AG09309 (cell line): Measurements from ENCODE around the gene BAIAP2.

Experiments
- DNase-seq: peaks from one replicate; pipeline ENCODE4 v3.0.0-alpha.2; 2010; ENCODE audit warnings: low read depth
- H3K4me3 ChIP-seq: 2 replicates; pipeline ENCODE4 v1.5.1; 2011; ENCODE audit warnings: mild to moderate bottlenecking, low read depth, low read length, moderate library complexity; ENCODE audit not compliant: control insufficient read depth
- CTCF ChIP-seq: IDR thresholded peaks from 2 replicates; pipeline ENCODE4 v1.5.1; 2011; ENCODE audit warnings: mild to moderate bottlenecking, low read depth, low read length, inconsistent platforms; ENCODE audit not compliant: insufficient read depth, control insufficient read depth; ENCODE audit errors: missing control alignments

The BAIAP2 gene

GRCh38 chr17:81034779-81035520 is at the start of gene BAIAP2:
TSS of gene BAIAP2 (plus strand) at chr17:81035151. CDS start at chr17:81035255, 104 bp downstream.
- no peak for TF ChIP-seq CTCF
- DNase-seq = peak; percentile 59
- H3K4me3 ChIP-seq = peak within 1 kb of the TSS; percentile 70

DNA sequence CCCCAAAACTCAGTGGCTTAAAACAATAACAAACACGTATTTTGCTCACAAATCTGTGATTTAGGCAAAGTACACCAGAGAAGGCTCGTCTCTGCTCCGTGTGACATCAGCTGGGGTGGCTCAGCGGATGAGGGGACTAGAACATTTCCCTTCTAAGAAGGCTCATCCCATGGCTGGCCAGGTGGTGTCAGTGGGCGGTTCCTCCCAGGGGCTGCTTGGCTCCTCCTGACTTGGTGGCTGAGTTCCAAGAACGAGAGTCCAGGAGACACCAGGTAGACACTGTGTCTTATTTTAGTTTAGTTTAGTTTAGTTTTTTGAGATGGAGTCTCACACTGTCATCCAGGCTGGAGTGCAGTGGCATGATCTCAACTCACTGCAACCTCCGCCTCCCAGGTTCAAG is 48.9 kb upstream of the BAIAP2 start:
- DNase-seq = no peak
- no peak overlapping the region for H3K4me3 ChIP-seq
- no peak for TF ChIP-seq CTCF

GRCh38 chr17:80986816-80987475 is 48.0 kb upstream of the BAIAP2 start:
- no peak for DNase-seq
- no peak overlapping the region for H3K4me3 ChIP-seq
- TF ChIP-seq CTCF = no peak

DNA sequence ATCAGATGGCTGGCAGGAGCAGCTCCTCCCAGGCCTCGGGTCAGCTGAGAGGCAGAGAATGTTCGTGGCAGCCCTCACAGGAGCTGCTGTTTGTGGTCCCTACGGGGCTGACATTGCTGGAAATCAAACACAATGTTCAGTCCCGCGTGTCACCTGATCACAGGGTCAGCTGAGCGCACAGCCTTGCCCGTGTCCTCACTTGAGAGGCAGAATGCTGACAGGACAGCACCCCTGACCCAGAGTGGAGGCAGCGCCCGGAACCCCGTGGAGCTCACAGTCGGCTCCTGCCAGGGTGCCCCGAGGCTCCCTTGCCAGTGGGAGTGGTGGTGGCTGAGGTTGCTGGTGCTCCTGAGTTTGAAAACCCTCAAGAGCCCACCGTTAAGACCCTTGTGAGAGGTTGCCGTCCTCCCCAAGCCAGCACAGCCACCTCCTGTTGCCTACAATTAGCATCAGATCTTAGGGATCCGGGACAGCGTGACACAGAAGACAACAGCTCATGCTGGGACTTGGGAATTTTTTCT is 47.0 kb upstream of the BAIAP2 start:
- no peak for TF ChIP-seq CTCF
- H3K4me3 ChIP-seq = no peak overlapping the region
- no peak for DNase-seq

- DNase-seq = no peak
- no peak overlapping the region for H3K4me3 ChIP-seq
- TF ChIP-seq CTCF = no peak
Observed at GRCh38 chr17:80989586-80989913, 45.4 kb upstream of the BAIAP2 start.

- DNase-seq = no peak
- H3K4me3 ChIP-seq = peak overlapping the region; percentile 52
- no peak for TF ChIP-seq CTCF
Observed at GRCh38 chr17:80990921-80991644, 43.9 kb upstream of the BAIAP2 start.
